Heart left ventricle (tissue), 16 donors: ENCODE measurements around the gene SEMA4D. TPM values are rescaled to one million over a fixed set of nuclear protein-coding genes. Genes with fewer than 3 reads are reported as not detected.

Source experiments
- ATAC-seq, 4 donors: fragments of 200-7000 bp; cut with Tn5 transposase; one replicate each; pipeline ENCODE4 v1.9.1; 2020 to 2022; ENCODE audit warnings: moderate library complexity in 4 of 4, mild to moderate bottlenecking in 3 of 4, moderate number of reproducible peaks in 1 of 4
- DNase-seq, 5 donors: peaks; one replicate each; pipeline ENCODE4 v3.0.0-alpha.2; 2020
- H3K27ac ChIP-seq, 12 donors: fragments of 200-600 bp; sonication (generic) in 4 of 12; one replicate each; pipeline versions ENCODE4 v1.5.0 to v1.8.0; 2016 to 2022; ENCODE audit warnings: mild to moderate bottlenecking in 2 of 12
- H3K27me3 ChIP-seq, 9 donors: fragments of 200-600 bp; sonication (generic) in 2 of 9; one replicate each; pipeline versions ENCODE4 v1.5.1 to v1.8.0; 2016 to 2022; ENCODE audit warnings: mild to moderate bottlenecking in 3 of 9
- H3K36me3 ChIP-seq, 9 donors: fragments of 200-600 bp; sonication (generic) in 2 of 9; one replicate each; pipeline versions ENCODE4 v1.5.0 to v1.8.0; 2018 to 2022; ENCODE audit warnings: mild to moderate bottlenecking in 2 of 9
- H3K4me1 ChIP-seq, 12 donors: fragments of 200-600 bp; sonication (generic) in 4 of 12; one replicate each; pipeline versions ENCODE4 v1.5.0 to v1.8.0; 2016 to 2022; ENCODE audit warnings: mild to moderate bottlenecking in 3 of 12
- H3K4me3 ChIP-seq, 12 donors: fragments of 200-600 bp; sonication (generic) in 4 of 12; one replicate each; pipeline versions ENCODE4 v1.5.0 to v1.8.0; 2017 to 2022; ENCODE audit warnings: mild to moderate bottlenecking in 9 of 12, moderate library complexity in 4 of 12
- H3K9me3 ChIP-seq, 12 donors: fragments of 200-600 bp; sonication (generic) in 4 of 12; one replicate each; pipeline versions ENCODE4 v1.5.0 to v1.8.0; 2016 to 2022; ENCODE audit warnings: mild to moderate bottlenecking in 1 of 12
- CTCF ChIP-seq, 12 donors: fragments of 200-600 bp; sonication (generic) in 4 of 12; IDR thresholded peaks; one replicate each; pipeline versions ENCODE4 v1.5.0 to v1.8.0; 2018 to 2022; ENCODE audit warnings: antibody characterized with exemption in 12 of 12, mild to moderate bottlenecking in 5 of 12
- POLR2A ChIP-seq, 2 donors: fragments of 450-650 bp; IDR thresholded peaks; one replicate each; pipeline ENCODE4 v1.6.1; 2017; ENCODE audit warnings: antibody characterized with exemption in 2 of 2, mild to moderate bottlenecking in 2 of 2, moderate library complexity in 2 of 2
- WGBS, 4 donors: extraction: QIAGEN DNeasy Blood & Tissue Kit in 2 of 4; methylation state at CpG; one replicate each; pipeline versions ENCODE4 v1.1.5 to v1.1.7; 2013 to 2018; 5-methylcytosine and 5-hydroxymethylcytosine counted together
- intact Hi-C, 10 donors: fragments of 100-400 bp; cut with DNase I; formaldehyde crosslinking; loops; one replicate each; pipeline versions ENCODE4 v1.11.1 to v1.14.2; 2022
- polyA plus RNA-seq, 2 donors: library from polyadenylated mRNA; stranded (reverse); fragments of 200-250 nt; gene quantifications; one replicate each; pipeline ENCODE4 v1.2.3, GENCODE V29; 2013
- total RNA-seq, 9 donors: library from RNA; depleted of rRNA in 2 of 9; stranded (reverse); fragments of >200 nt in 2 of 9; fragmentation: NEBNext Ultra II Directional in 3 of 9; extraction: Animal tissue kit (Norgen Biotek cat#: 25700) in 3 of 9; gene quantifications; one replicate each; pipeline versions ENCODE4 v1.1.0 to v1.2.4, GENCODE V29; 2016 to 2023
- donor health status: ischemic (EF 13 %, LVEDD 7.1; RV severe dilation, severe dysfunction).
- donor health status: healthy with polysubstance abuse.
- donor health status: DM: no; HTN: yes; CAD: no.
- donor health status: DM: no; HTN: no; CAD: no.
- donor health status: ischemic (EF 25% LVEDD 6.9; RV normal size, moderate dysfunction).
- donor health status: ischemic (EF 25% LVEDD 5.7; RV mildly dilated, moderate dysfunction).
- donor health status: healthy.
- donor health status: DM: yes; HTN: yes; CAD: no.
- donor health status: ischemic (EF 35%, LVEDD 5.7; RV mildly dilated, moderate dysfunction).
- donor health status: nonischemic (EF 11% LVEDD 7.7; RV severe dilation, severe dysfunction).
- donor health status: DM: yes; HTN: yes; CAD: no.
- donor health status: PGD.
- donor health status: ischemic (EF 29% LVEDD 5.4; RV normal size, mild dysfunction).
- donor health status: nonischemic (EF 23%, LVEDD 6.1; RV moderate dilation, normal function).

The SEMA4D gene
- total and polyA plus RNA-seq, 11 donors, result 4.0 to 59.8 (median 20.2) TPM

DNA sequence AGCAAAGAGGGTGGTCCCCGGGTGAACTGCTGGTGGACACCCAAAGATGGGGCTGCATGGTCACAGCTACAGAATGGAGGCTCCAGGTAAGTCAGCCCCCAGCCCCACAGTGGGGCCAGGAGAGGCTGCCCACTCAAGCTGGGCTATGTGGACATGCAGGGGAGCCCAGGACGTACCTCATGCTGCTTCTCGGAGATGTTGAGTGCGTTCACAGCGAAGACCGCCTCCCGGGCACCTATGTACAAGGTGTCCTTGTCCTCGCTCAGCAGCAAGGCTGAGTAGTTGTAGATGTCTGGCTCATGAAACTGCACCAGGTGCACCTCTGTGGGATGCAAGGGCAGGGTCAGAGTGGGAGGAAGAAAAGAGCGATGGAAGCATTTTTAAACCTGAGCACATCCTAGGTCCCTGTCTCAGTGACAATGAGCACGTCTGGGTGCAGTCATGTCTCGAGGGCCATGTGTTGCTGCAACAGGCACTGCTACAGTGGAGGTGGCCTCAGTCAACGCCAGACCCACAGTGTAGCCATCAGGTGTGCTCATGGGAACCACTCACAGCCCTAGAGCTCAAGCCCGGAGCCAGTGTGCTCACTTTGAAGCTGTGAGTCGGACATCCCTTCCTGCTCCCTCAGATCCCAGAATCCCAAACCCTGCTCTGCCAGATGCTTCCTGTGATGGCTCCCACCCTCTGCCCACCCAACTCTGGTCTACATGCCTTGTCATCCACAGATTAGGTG lies 95.1 kb downstream of the SEMA4D start:
- intact Hi-C loops, result no loop called here
- Histone ChIP-seq H3K36me3 (peaks cover 0 to 58% (median 3%) of the 10 kb centered on the region in 9 donors), H3K4me3 (no peak overlapping the region), H3K9me3 (peaks cover 0 to 9% (median 0%) of the 10 kb centered on the region in 12 donors), H3K27ac (no peak overlapping the region), H3K4me1 (peaks cover 0 to 75% (median 3%) of the 10 kb centered on the region in 12 donors), H3K27me3 (no peaks in the 10 kb centered on the region)
- DNase-seq (no peak), ATAC-seq (no peak)
- TF ChIP-seq POLR2A (IDR thresholded peaks at IDR 0.05) (no peak), CTCF (IDR thresholded peaks at IDR 0.05) (no peak)
- 87 to 95% (median 93%) methylated on average over 14 of the region's 14 CpGs for WGBS, 4 donors

DNA sequence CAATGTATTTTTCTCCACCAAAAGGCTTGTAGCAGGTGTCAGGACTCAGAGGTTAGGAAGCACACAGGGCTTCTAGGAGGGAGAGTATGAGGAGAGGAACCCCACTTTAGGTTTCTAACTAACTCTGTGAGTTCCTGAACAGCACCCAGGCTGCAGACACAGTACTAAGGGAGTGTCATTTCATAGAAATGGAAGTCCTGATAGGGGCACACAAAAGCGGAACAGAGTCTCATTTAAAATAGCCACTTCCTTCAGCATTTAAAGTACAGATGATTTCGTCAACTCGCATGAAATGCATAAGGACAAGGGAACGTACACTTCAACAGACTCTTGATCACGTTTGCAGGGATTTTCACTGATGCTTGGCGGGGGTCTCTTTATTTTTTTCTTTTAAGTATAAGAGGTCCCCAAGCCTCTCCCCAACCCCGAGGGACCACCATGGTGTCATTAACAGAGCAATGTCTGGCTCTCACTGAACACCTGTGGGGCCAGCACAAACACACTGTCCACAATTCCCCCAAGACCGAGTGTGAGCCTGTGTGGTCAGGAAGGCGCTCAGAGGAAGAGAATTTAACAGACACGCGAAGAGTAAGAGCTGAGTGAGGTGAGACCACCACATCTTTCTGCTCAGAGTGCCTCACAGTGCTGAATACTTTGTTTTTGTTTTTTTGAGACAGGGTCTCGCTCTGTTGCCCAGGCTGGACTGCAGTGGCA lies 97.4 kb downstream of the SEMA4D start:
- TF ChIP-seq POLR2A (IDR thresholded peaks at IDR 0.05), result no peak
- no peak for TF ChIP-seq CTCF (IDR thresholded peaks at IDR 0.05)
- H3K4me1 ChIP-seq, result peaks cover 0 to 53% (median 0%) of the 10 kb centered on the region in 12 donors
- H3K27me3 ChIP-seq, result no peaks in the 10 kb centered on the region
- WGBS, 4 donors, result 86 to 93% (median 89%) methylated on average over 12 of the region's 12 CpGs
- intact Hi-C loops, result no loop called here
- ATAC-seq, result peak; percentile 42 to 72 (median 62)
- DNase-seq, result peak in 1 of 5 donors; percentile 5
- no peak overlapping the region for H3K4me3 ChIP-seq
- H3K27ac ChIP-seq, result peak overlapping the region in 1 of 12 donors; percentile 86
- H3K36me3 ChIP-seq, result peaks cover 0 to 81% (median 6%) of the 10 kb centered on the region in 9 donors
- no peaks in the 10 kb centered on the region for H3K9me3 ChIP-seq

GRCh38 chr9:89398621-89399020 lies 99.3 kb downstream of the SEMA4D start:
- peaks cover 0 to 48% (median 0%) of the 10 kb centered on the region in 12 donors for H3K4me1 ChIP-seq
- WGBS, 4 donors, result 93 to 100% (median 95%) methylated on average over 5 of the region's 5 CpGs
- no peak for ATAC-seq

More at GRCh38 chr9:89398621-89399020, 99.3 kb downstream of the SEMA4D start:
- H3K36me3 ChIP-seq, result peaks cover 0 to 94% (median 6%) of the 10 kb centered on the region in 9 donors
- intact Hi-C loops, result no loop called here
- no peak for TF ChIP-seq CTCF (IDR thresholded peaks at IDR 0.05)
- TF ChIP-seq POLR2A (IDR thresholded peaks at IDR 0.05), result no peak
- H3K27me3 ChIP-seq, result no peaks in the 10 kb centered on the region
- no peak for DNase-seq
- no peaks in the 10 kb centered on the region for H3K9me3 ChIP-seq
- peak overlapping the region in 1 of 12 donors; percentile 20 for H3K27ac ChIP-seq
- H3K4me3 ChIP-seq, result no peak overlapping the region
